HepG2 (cell line): Measurements from ENCODE around the gene TTLL7. TPM values are rescaled to one million over a fixed set of nuclear protein-coding genes. Genes with fewer than 3 reads are reported as not detected.
A peak's percentile ranks its signal among the peaks of the same experiment; 100 is the strongest.

Experiments
- ATAC-seq: fragments of 200-7000 bp; cut with Tn5 transposase; 3 replicates; pipeline ENCODE4 v1.9.1; 2020; ENCODE audit warnings: mild to moderate bottlenecking, moderate library complexity
- BruUV-seq: library from RNA; stranded (reverse); fragments of 400-500 nt; replicated peaks from 2 replicates; lab custom pipeline; 2021; lab: Mats Ljungman, UMichigan
- CTCF ChIA-PET: fragments of 300-600 bp; formaldehyde crosslinking; extraction: SDS; loops from one replicate; lab custom pipeline; 2021; ENCODE audit warnings: low total read pairs, inconsistent platforms, low intra/inter-chr PET ratio; lab: Yijun Ruan, JAX
- POLR2A ChIA-PET: fragments of 350-600 bp; sonication (Branson Sonifier 250); formaldehyde crosslinking; loops from one replicate; lab custom pipeline; 2020; ENCODE audit warnings: antibody characterized with exemption, inconsistent platforms; lab: Yijun Ruan, JAX
- DNase-seq: peaks from one replicate; pipeline ENCODE4 v3.0.0-alpha.2; 2015; ENCODE audit warnings: low spot score
- FAIRE-seq: peaks from 3 replicates; lab custom pipeline; 2011; peaks lifted over from hg19 to GRCh38; lab: Jason Lieb, UNC
- H2AFZ ChIP-seq: one replicate; pipeline ENCODE4 v1.6.1; 2011; ENCODE audit warnings: low read length, inconsistent platforms
- H3K27ac ChIP-seq: fragments of 300-600 bp; 3 replicates; pipeline ENCODE4 v1.8.0; 2011; ENCODE audit warnings: mixed run types, mild to moderate bottlenecking, mixed read lengths, low read length, inconsistent platforms; ENCODE audit not compliant: insufficient read depth; ENCODE audit errors: extremely low read length
- H3K27me3 ChIP-seq, 2 experiments: fragments of 200-600 bp in 1 of 2; 2 replicates in 1 of 2; 3 replicates in 1 of 2; pipeline versions ENCODE4 v1.6.0 to v1.8.0; 2011; ENCODE audit warnings: low read length in 2 of 2, mild to moderate bottlenecking in 2 of 2, moderate library complexity in 2 of 2, inconsistent platforms in 1 of 2; ENCODE audit not compliant: insufficient read depth in 2 of 2, control insufficient read depth in 1 of 2
- H3K36me3 ChIP-seq, 2 experiments: fragments of 200-600 bp in 1 of 2; replicated peaks in 1 of 2; 2 replicates in 1 of 2; 3 replicates in 1 of 2; pipeline versions ENCODE4 v1.5.1 to v1.8.0; 2011; ENCODE audit warnings: low read length in 2 of 2, inconsistent platforms in 1 of 2; ENCODE audit not compliant: insufficient read depth in 2 of 2, control insufficient read depth in 1 of 2
- H3K4me1 ChIP-seq: 2 replicates; pipeline ENCODE4 v1.5.1; 2012; ENCODE audit warnings: low read length, inconsistent platforms; ENCODE audit not compliant: insufficient read depth
- H3K4me2 ChIP-seq: 2 replicates; pipeline ENCODE4 v1.6.0; 2011; ENCODE audit warnings: low read depth, low read length, inconsistent platforms
- H3K4me3 ChIP-seq, 3 experiments: fragments of 200-600 bp in 1 of 3; sonication (generic), shearing (Covaris generic) in 1 of 3; replicated peaks in 1 of 3; 2 replicates each; pipeline ENCODE4 v1.5.1; 2011 to 2016; ENCODE audit warnings: low read length in 3 of 3, inconsistent platforms in 2 of 3, low read depth in 2 of 3, mild to moderate bottlenecking in 2 of 3, control low read depth in 1 of 3, mixed read lengths in 1 of 3; ENCODE audit not compliant: insufficient read depth in 1 of 3
- H3K79me2 ChIP-seq: one replicate; pipeline ENCODE4 v1.6.1; 2011; ENCODE audit warnings: low read length, inconsistent platforms; ENCODE audit not compliant: insufficient read depth
- H3K9ac ChIP-seq: 2 replicates; pipeline ENCODE4 v1.6.0; 2011; ENCODE audit warnings: mild to moderate bottlenecking, low read depth, low read length, inconsistent platforms; ENCODE audit not compliant: insufficient read depth
- H3K9me3 ChIP-seq: 2 replicates; pipeline ENCODE4 v1.5.1; 2012; ENCODE audit warnings: mild to moderate bottlenecking, low read length
- H4K20me1 ChIP-seq: 2 replicates; pipeline ENCODE4 v1.6.0; 2011; ENCODE audit warnings: inconsistent platforms, mild to moderate bottlenecking, low read length, moderate library complexity; ENCODE audit not compliant: insufficient read depth
- ATF5 ChIP-seq: sonication (generic); formaldehyde crosslinking; IDR thresholded peaks from 2 replicates; pipeline ENCODE4 v1.4.0; 2020; ENCODE audit warnings: mild to moderate bottlenecking, low read depth, missing genetic modification reagents
- ATF7 ChIP-seq, 2 experiments: fragments of 450-650 bp in 1 of 2; sonication (generic) in 1 of 2; formaldehyde crosslinking in 1 of 2; IDR thresholded peaks; 2 replicates each; pipeline versions ENCODE4 v1.4.0 to v1.6.1; 2016 to 2020; ENCODE audit warnings: antibody characterized with exemption in 1 of 2, mild to moderate bottlenecking in 1 of 2, missing genetic modification reagents in 1 of 2
- CEBPB ChIP-seq: IDR thresholded peaks from 2 replicates; pipeline ENCODE4 v1.6.1; 2011; ENCODE audit warnings: low read depth, low read length, improper control_type of control experiment, borderline replicate concordance
- HMGXB3 ChIP-seq: sonication (generic); formaldehyde crosslinking; IDR thresholded peaks from 2 replicates; pipeline ENCODE4 v1.4.0; 2020; ENCODE audit warnings: missing genetic modification reagents, borderline replicate concordance
- ZFP62 ChIP-seq: sonication (generic); formaldehyde crosslinking; IDR thresholded peaks from 2 replicates; pipeline ENCODE4 v1.4.0; 2020; ENCODE audit warnings: missing genetic modification reagents
- WGBS: methylation state at CpG from one replicate; pipeline ENCODE4 v1.1.6; 2017; ENCODE audit warnings: low lambda C conversion rate; 5-methylcytosine and 5-hydroxymethylcytosine counted together
- in situ Hi-C: cut with HindIII; loops from 2 replicates; pipeline ENCODE4 v1.10.0; 2017; ENCODE audit warnings: low pct_unique_long_range_greater_than_20kb; ENCODE audit not compliant: extremely low pct_ligation_motif_present
- intact Hi-C: fragments of 100-400 bp; cut with micrococcal nuclease; formaldehyde crosslinking; loops from one replicate; pipeline ENCODE4 v1.10.0; 2022; ENCODE audit not compliant: unreplicated experiment
- polyA plus RNA-seq, 8 experiments: library from polyadenylated mRNA; depleted of rRNA in 3 of 8; stranded (reverse) in 7 of 8; unstranded in 1 of 8; fragments of >200 nt; fragmentation: Illumina TruSeq in 4 of 8; extraction: Trizol in 4 of 8; gene quantifications; 2 replicates each; pipeline versions ENCODE4 v1.2.1 to v1.2.3, GENCODE V29; 2011 to 2016; ENCODE audit warnings: low read depth in 4 of 8, missing spikeins in 1 of 8, mixed read lengths in 1 of 8; ENCODE audit not compliant: insufficient read depth in 1 of 8
- total RNA-seq, 5 experiments: library from RNA; depleted of rRNA; stranded (reverse); fragments of >200 nt; fragmentation: Illumina TruSeq; extraction: Trizol; gene quantifications; 2 replicates each; pipeline ENCODE4 v1.2.3, GENCODE V29; 2016; ENCODE audit warnings: low read depth in 1 of 5

Gene TTLL7
- total and polyA plus RNA-seq, 2 of the 13 experiments (the other 11 are each of a cell fraction or from before 2014, with no cell fraction given), result 0.07 to 0.22 TPM

DNA sequence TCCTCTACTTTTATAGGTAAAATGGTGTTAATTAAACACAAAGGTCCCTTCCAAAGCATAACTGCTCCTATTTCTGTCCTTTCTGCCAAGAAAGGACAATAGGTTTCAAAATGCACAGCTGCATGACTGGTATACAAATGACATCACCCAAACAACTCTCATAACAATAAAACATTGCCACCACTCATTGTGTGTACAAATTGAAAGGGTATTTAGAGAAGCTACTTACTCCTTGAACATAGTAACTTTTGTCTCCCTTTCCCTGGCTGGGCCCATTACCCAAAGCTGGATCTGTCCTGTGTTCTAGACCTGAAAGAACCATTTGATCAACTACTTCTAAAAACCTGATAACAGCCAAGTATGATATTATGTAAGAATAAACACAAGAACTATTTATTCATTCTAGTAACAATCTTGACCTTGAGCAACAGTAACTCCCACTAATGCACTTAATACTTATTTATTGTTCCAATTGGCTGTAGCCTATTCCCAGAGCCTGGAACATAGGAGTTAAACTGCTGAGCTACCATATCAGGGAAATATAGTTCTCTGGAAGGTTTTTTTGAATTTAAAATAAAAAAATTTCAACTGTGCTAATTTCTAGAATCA is 38.2 kb downstream of the TTLL7 start:
- DNase-seq, result no peak
- no peak overlapping the region for H3K4me2 ChIP-seq
- H3K4me1 ChIP-seq, result no peaks in the 10 kb centered on the region
- ChIA-PET POLR2A (no interaction called here), CTCF (no interaction called here)
- no peaks in the 10 kb centered on the region for H3K36me3 ChIP-seq
- H2AFZ ChIP-seq, result no peak overlapping the region
- no peak for TF ChIP-seq ZFP62 (CRISPR knock-in tag)
- TF ChIP-seq ATF5 (CRISPR knock-in tag), result no peak
- 0 out of 2 replicates have a peak, but pooled peaks have one; percentile 19 for TF ChIP-seq ATF7 (IDR thresholded peaks at IDR 0.05)
- no peak for TF ChIP-seq ATF7 (CRISPR knock-in tag; IDR thresholded peaks at IDR 0.05)
- TF ChIP-seq, all 625 proteins: peak for 1
- H3K4me3 ChIP-seq, result no peak overlapping the region
- H3K9me3 ChIP-seq, result no peaks in the 10 kb centered on the region
- H3K27ac ChIP-seq, result no peak overlapping the region
- intact Hi-C loops, result no loop called here
- no peaks in the 10 kb centered on the region for H3K79me2 ChIP-seq
- no peak for FAIRE-seq
- ATAC-seq, result no peak
- no peak overlapping the region for H3K9ac ChIP-seq
- BruUV-seq, result no TSS peak
- in situ Hi-C loops, result no loop called here
- no peaks in the 10 kb centered on the region for H4K20me1 ChIP-seq
- no peaks in the 10 kb centered on the region for H3K27me3 ChIP-seq

GRCh38 chr1:83959824-83960498 is 39.0 kb downstream of the TTLL7 start:
- CTCF ChIA-PET, result no interaction called here
- 0% methylated on average over 1 of the region's 1 CpG for WGBS
- Histone ChIP-seq H3K27me3 (no peaks in the 10 kb centered on the region), H2AFZ (no peak overlapping the region), H3K4me2 (no peak overlapping the region), H3K27ac (no peak overlapping the region), H3K4me3 (no peak overlapping the region), H3K9ac (no peak overlapping the region), H3K4me1 (no peaks in the 10 kb centered on the region), H4K20me1 (no peaks in the 10 kb centered on the region), H3K36me3 (no peaks in the 10 kb centered on the region)
- ATAC-seq (no peak), FAIRE-seq (no peak), DNase-seq (no peak)
- intact Hi-C loops (no loop called here), in situ Hi-C loops (no loop called here)
- no TSS peak for BruUV-seq
- TF ChIP-seq HMGXB3 (CRISPR knock-in tag) (no peak), ATF7 (IDR thresholded peaks at IDR 0.05) (0 out of 2 replicates have a peak, but pooled peaks have one; percentile 16), ATF7 (CRISPR knock-in tag; IDR thresholded peaks at IDR 0.05) (no peak), CEBPB (peak; percentile 26; the same call in 1 of the 2 replicates)
- TF ChIP-seq, all 625 proteins: peak for 2
- no peaks in the 10 kb centered on the region for H3K79me2 ChIP-seq
- H3K9me3 ChIP-seq, result no peaks in the 10 kb centered on the region
- POLR2A ChIA-PET, result no interaction called here
